Activated naive CD8-positive, alpha-beta T cell treated with anti-CD3 and anti-CD28 coated beads, Interleukin-2, amount 50 U/mL, for 24 hours (primary cell): Measurements from ENCODE around the gene KANK2.
"Not testable (repeated sequence)": the region's sequence is repeated elsewhere in the genome, so short reads cannot be mapped to it uniquely, and the experiment has no call there.

ENCODE experiments used
- ATAC-seq: fragments of 150-1000 bp; cut with Tn5 transposase; one replicate; pipeline ENCODE4 v1.10.0; 2021
- DNase-seq: peaks from one replicate; pipeline ENCODE4 v3.0.0; 2021
- H3K27ac Mint-ChIP-seq: one replicate; pipeline ENCODE4 v1.8.0; 2021; ENCODE audit warnings: mild to moderate bottlenecking, mixed read lengths
- H3K27me3 Mint-ChIP-seq: one replicate; pipeline ENCODE4 v1.8.0; 2021; ENCODE audit warnings: mixed read lengths
- H3K36me3 Mint-ChIP-seq: one replicate; pipeline ENCODE4 v1.8.0; 2021; ENCODE audit warnings: low read depth, mixed read lengths
- H3K4me1 Mint-ChIP-seq: one replicate; pipeline ENCODE4 v1.8.0; 2021; ENCODE audit warnings: mixed read lengths
- H3K4me3 Mint-ChIP-seq: one replicate; pipeline ENCODE4 v1.8.0; 2021; ENCODE audit warnings: mild to moderate bottlenecking, moderate library complexity, mixed read lengths
- H3K9me3 Mint-ChIP-seq: one replicate; pipeline ENCODE4 v1.8.0; 2021; ENCODE audit warnings: mixed read lengths

KANK2 gene

GRCh38 chr19:11164296-11164695 lies 33.0 kb downstream of the KANK2 start:
- no peak for DNase-seq
- H3K4me3 Mint-ChIP-seq, result no peak overlapping the region
- no peak for ATAC-seq
- no peaks in the 10 kb centered on the region for H3K4me1 Mint-ChIP-seq
- no peaks in the 10 kb centered on the region for H3K9me3 Mint-ChIP-seq
- no peak overlapping the region for H3K27ac Mint-ChIP-seq
- no peaks in the 10 kb centered on the region for H3K36me3 Mint-ChIP-seq
- no peaks in the 10 kb centered on the region for H3K27me3 Mint-ChIP-seq

GRCh38 chr19:11160440-11160768 lies 36.9 kb downstream of the KANK2 start:
- H3K4me1 Mint-ChIP-seq, DNase-seq, ATAC-seq, H3K27me3 Mint-ChIP-seq, H3K9me3 Mint-ChIP-seq, H3K27ac Mint-ChIP-seq, H3K4me3 Mint-ChIP-seq, H3K36me3 Mint-ChIP-seq: not testable (repeated sequence)

DNA sequence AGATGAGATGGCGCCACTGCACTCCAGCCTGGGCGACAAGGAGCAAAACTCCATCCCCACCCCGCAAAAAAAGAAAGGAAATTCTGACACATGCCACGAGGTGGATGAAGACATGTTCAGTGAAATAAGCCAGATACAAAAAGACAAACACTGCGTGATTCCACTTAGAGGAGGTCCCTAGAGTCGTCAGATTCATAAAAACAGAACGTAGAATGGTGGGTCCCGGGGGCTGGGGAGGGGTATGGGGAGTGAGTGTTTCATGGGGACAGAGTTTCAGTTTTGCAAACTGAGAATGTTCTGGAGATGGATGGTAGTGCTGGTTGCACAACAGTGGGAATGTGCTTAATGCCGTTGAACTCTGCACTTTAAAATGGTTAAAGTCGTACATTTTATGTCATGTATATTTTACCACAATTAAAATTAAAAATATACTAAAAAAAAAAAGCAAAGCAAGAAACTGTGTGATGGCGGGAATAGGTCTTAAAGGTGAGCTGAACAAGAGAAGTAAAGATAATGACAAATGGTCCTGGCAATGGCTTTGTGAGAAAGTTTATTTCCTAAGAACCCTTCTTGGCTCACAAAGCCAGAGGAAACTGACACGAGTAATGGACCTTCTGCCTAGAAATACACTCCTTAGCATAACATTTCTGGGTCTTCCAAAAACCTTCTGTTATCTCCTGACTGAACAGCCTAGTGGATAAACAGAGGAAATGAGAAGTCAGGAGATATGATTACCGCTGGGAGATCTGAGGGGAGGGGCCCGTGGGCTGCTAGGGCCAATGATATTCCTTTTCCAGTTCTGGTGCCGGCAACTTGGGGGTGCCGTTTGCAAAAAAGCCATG lies 37.5 kb downstream of the KANK2 start:
- ATAC-seq (no peak), DNase-seq (no peak)
- Mint-ChIP-seq H3K4me3 (no peak overlapping the region), H3K4me1 (peaks cover 9% of the 10 kb centered on the region), H3K9me3 (no peaks in the 10 kb centered on the region), H3K27me3 (no peaks in the 10 kb centered on the region), H3K36me3 (no peaks in the 10 kb centered on the region), H3K27ac (no peak overlapping the region)

GRCh38 chr19:11155373-11156120 lies 41.8 kb downstream of the KANK2 start, which contains the start of gene SPC24:
Gene SPC24 (minus strand): TSS chr19:11155782. CDS start chr19:11155776, 6 bp downstream.
- peak within 1 kb of the TSS; percentile 84 for H3K4me3 Mint-ChIP-seq
- H3K36me3 Mint-ChIP-seq, result peaks cover 11% of the 10 kb centered on the region
- H3K9me3 Mint-ChIP-seq, result no peaks in the 10 kb centered on the region

DNA sequence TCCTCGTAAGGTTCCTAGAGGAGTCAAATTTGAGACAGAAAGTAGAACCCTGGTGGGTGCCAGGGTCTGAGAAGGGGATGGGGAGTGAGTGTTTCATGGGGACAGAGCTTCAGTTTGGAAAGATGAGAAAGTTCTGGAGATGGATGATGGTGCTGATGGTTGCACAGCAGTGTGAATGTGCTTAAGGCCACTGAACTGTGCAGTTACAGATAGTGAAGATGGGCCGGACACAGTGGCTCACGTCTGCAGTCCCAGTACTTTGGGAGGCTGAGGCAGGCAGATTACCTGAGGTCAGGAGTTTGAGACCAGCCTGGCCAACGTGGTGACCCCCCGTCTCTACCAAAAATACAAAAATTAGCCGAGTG lies 42.7 kb downstream of the KANK2 start:
- Mint-ChIP-seq H3K9me3 (no peaks in the 10 kb centered on the region), H3K4me3 (peak overlapping the region; percentile 84), H3K4me1 (peaks cover 16% of the 10 kb centered on the region), H3K27ac (peak overlapping the region; percentile 29), H3K27me3 (no peaks in the 10 kb centered on the region), H3K36me3 (peaks cover 11% of the 10 kb centered on the region)
- DNase-seq (no peak), ATAC-seq (no peak)

More at GRCh38 chr19:11155373-11156120, 41.8 kb downstream of the KANK2 start, which contains the start of gene SPC24:
- H3K4me1 Mint-ChIP-seq, result peaks cover 16% of the 10 kb centered on the region
- peak; percentile 92 for DNase-seq
- ATAC-seq, result peak; percentile 99
- no peaks in the 10 kb centered on the region for H3K27me3 Mint-ChIP-seq
- peak within 1 kb of the TSS; percentile 80 for H3K27ac Mint-ChIP-seq

DNA sequence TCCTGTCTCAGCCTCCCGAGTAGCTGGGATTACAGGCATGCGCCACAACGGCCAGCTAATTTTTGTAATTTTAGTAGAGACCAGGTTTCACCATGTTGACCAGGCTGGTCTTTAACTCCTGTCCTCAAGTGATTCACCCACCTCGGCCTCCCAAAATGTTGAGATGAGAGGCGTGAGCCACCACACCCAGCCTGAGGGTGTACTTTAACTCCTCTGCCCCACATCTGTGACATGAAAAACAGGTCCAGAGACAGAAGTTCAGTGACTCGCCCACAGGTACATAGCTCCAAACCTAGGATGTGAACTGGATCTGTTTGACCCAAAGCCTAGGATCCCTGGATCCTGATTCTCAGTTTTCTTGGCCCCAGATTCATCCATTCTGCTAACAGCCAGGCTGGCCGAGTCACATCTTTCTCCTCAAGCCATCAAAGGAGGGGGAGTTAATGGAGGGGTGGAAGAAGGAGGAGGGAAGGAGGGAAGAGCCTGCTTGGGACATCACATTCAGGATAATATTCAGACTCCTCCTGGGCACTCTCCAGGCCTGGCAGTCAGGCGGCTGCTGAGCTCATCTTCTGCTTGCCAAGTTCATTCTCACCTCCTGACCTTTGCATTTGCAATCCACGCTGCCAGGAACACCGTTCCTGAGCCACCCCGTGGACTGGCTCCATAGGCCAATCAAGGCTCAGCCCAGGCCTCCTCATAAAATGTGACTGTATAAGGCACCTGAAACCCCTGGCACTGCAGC lies 44.9 kb downstream of the KANK2 start:
- no peak for DNase-seq
- Mint-ChIP-seq H3K27me3 (no peaks in the 10 kb centered on the region), H3K36me3 (peaks cover 17% of the 10 kb centered on the region), H3K4me3 (no peak overlapping the region), H3K27ac (no peak overlapping the region), H3K9me3 (no peaks in the 10 kb centered on the region), H3K4me1 (peaks cover 16% of the 10 kb centered on the region)
- ATAC-seq, result no peak

DNA sequence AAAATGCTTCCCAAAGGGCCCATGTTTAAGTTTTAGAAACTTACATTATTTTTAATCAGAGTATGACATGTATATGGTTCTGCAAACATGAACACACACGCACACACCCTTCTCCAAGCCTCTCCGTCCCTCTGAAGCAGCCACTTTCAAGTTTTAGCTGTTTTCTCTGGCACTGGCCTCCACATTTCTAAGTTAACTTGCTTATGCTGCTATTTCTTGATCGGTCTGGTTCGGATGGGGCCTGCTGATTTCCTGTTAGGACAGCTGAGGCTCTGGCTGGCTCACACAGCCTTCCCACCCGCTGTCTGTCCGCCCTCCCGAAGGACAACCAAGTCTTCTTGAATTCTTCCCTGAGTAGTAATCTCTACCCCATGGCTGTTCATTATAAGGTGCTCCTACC lies 46.2 kb downstream of the KANK2 start:
- H3K9me3 Mint-ChIP-seq, result no peaks in the 10 kb centered on the region
- DNase-seq (no peak), ATAC-seq (no peak)
- H3K36me3 Mint-ChIP-seq, result peaks cover 20% of the 10 kb centered on the region
- no peaks in the 10 kb centered on the region for H3K27me3 Mint-ChIP-seq
- peaks cover 14% of the 10 kb centered on the region for H3K4me1 Mint-ChIP-seq
- no peak overlapping the region for H3K4me3 Mint-ChIP-seq
- no peak overlapping the region for H3K27ac Mint-ChIP-seq

- Mint-ChIP-seq H3K4me1 (no peaks in the 10 kb centered on the region), H3K27ac (no peak overlapping the region), H3K4me3 (no peak overlapping the region), H3K9me3 (no peaks in the 10 kb centered on the region), H3K36me3 (peaks cover 27% of the 10 kb centered on the region), H3K27me3 (no peaks in the 10 kb centered on the region)
- no peak for DNase-seq
- ATAC-seq, result no peak
Observed at GRCh38 chr19:11148001-11148400, 49.3 kb downstream of the KANK2 start.

GRCh38 chr19:11145536-11145924 lies 51.8 kb downstream of the KANK2 start:
- Mint-ChIP-seq H3K27me3 (no peaks in the 10 kb centered on the region), H3K9me3 (no peaks in the 10 kb centered on the region), H3K27ac (no peak overlapping the region), H3K4me3 (no peak overlapping the region), H3K4me1 (no peaks in the 10 kb centered on the region), H3K36me3 (peaks cover 20% of the 10 kb centered on the region)
- no peak for ATAC-seq
- no peak for DNase-seq

DNA sequence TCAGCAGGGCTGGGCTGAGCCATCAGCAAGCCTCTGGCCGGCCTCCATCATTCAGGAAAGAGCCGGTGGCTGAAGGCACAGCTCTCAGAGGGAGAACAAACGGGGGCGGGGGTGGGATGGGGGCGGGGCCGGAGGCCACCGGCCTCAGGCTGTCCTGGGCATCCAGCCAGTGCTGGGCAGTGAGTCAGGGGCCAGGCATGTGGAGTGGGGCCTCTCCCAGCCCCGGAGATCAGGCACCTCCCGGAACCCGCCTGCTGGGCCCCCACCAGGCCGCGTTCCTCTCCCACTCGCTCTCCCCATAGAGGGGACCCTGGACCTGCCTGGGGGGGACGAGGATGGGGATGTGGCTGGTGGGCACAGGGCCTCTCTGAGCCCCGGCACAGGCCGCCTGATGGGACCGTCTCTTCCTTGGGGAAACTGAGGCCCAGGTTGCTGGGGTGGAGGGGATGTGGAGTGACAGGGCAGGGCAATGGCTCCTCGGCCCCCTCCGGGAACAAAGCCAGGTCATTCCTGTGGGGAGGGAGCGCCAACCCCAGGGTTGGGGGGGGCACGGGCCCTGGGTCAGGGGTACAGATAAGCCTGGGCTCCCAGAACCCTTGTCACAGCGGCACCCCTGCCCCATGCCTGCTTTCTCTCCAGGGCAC lies 54.7 kb downstream of the KANK2 start:
- DNase-seq (no peak), ATAC-seq (no peak)
- Mint-ChIP-seq H3K4me3 (no peak overlapping the region), H3K27ac (no peak overlapping the region), H3K27me3 (no peaks in the 10 kb centered on the region), H3K4me1 (peaks cover 7% of the 10 kb centered on the region), H3K36me3 (peaks cover 14% of the 10 kb centered on the region), H3K9me3 (no peaks in the 10 kb centered on the region)

DNA sequence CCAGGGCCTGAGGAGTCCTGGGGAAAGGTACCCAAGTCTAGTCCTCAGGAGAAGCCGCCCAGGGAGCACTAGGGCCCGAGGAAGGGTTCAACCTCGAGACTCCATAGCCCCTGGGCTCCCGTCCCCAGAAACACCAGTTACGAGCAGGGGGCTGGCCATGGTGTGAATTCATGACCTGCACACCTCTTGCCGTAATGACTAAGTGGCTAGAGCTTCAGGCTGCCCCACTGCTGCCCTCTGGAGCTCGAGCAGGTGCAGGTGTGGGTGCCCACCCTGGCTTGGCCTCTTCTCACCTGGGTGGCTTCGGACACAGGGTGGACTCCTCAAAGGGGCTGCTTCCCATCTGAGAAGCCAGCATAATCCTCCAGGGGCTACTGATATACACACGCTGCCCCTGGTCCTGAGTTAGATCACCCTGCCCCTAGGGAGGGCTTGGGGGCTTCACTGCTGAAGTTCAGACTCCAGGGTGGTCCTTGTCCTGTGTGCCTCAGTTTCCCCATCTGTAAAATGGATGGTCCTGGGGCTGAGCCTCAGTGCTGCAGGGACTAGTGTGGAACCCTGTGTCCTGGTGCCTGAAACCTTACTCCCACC lies 55.3 kb downstream of the KANK2 start:
- ATAC-seq, result no peak
- no peaks in the 10 kb centered on the region for H3K9me3 Mint-ChIP-seq
- no peak overlapping the region for H3K27ac Mint-ChIP-seq
- H3K4me3 Mint-ChIP-seq, result no peak overlapping the region
- DNase-seq, result no peak
- H3K4me1 Mint-ChIP-seq, result peaks cover 8% of the 10 kb centered on the region
- peaks cover 13% of the 10 kb centered on the region for H3K36me3 Mint-ChIP-seq
- no peaks in the 10 kb centered on the region for H3K27me3 Mint-ChIP-seq

GRCh38 chr19:11140896-11141295 lies 56.4 kb downstream of the KANK2 start:
- Mint-ChIP-seq H3K36me3 (peaks cover 8% of the 10 kb centered on the region), H3K9me3 (no peaks in the 10 kb centered on the region), H3K27ac (no peak overlapping the region), H3K4me3 (no peak overlapping the region), H3K4me1 (peaks cover 8% of the 10 kb centered on the region), H3K27me3 (no peaks in the 10 kb centered on the region)
- ATAC-seq, result no peak
- no peak for DNase-seq

DNA sequence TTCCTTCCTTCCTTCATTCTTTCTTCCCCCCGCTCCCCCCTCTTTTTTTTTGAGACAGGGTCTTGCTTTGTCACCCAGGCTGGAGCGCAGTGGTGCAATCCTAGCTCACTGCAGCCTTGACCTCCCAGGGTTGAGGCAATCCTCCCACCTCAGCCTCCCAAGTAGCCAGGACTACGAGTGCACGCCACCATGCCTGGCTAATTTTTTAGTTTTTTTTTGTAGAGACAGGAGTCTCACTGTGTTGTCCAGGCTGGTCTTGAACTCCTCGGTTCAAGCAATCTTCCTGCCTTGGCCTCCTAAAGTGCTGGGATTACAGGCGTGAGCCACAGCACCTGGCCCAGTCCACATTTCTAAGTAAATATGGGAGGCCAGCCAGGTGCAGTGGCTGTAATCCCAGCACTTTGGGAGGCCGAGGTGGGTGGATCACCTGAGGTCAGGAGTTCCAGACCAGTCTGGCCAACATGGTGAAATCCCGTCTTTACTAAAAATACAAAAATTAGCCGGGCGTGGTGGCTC lies 57.3 kb downstream of the KANK2 start:
- not testable (repeated sequence) for H3K4me1 Mint-ChIP-seq, H3K9me3 Mint-ChIP-seq, H3K27ac Mint-ChIP-seq, DNase-seq, H3K4me3 Mint-ChIP-seq, ATAC-seq, H3K36me3 Mint-ChIP-seq, H3K27me3 Mint-ChIP-seq
